KMS-11 (cell line): ENCODE results near the gene STXBP1.

ENCODE experiments used
- H2AFZ ChIP-seq: fragments of 200-600 bp; sonication (generic); 2 replicates; pipeline ENCODE4 v1.6.1; 2016; ENCODE audit warnings: antibody characterized with exemption, mixed run types, low read depth
- H3K27ac ChIP-seq: fragments of 200-600 bp; sonication (generic); 2 replicates; pipeline ENCODE4 v1.6.1; 2016; ENCODE audit warnings: mild to moderate bottlenecking, mixed run types
- H3K27me3 ChIP-seq: fragments of 200-600 bp; sonication (generic); 2 replicates; pipeline ENCODE4 v1.6.1; 2017; ENCODE audit warnings: mild to moderate bottlenecking, low read depth, mixed run types, moderate library complexity; ENCODE audit not compliant: insufficient read depth
- H3K36me3 ChIP-seq: fragments of 200-600 bp; sonication (generic); 2 replicates; pipeline ENCODE4 v1.6.1; 2017; ENCODE audit warnings: mild to moderate bottlenecking, mixed run types; ENCODE audit not compliant: insufficient read depth
- H3K4me1 ChIP-seq: fragments of 200-600 bp; sonication (generic); 2 replicates; pipeline ENCODE4 v1.6.1; 2016; ENCODE audit warnings: mild to moderate bottlenecking, low read depth, mixed run types; ENCODE audit not compliant: poor library complexity, severe bottlenecking
- H3K4me2 ChIP-seq: fragments of 200-600 bp; sonication (generic); 2 replicates; pipeline ENCODE4 v1.7.0; 2016; ENCODE audit warnings: mild to moderate bottlenecking, mixed run types
- H3K4me3 ChIP-seq: fragments of 200-600 bp; sonication (generic); IDR thresholded peaks from 2 replicates; pipeline ENCODE4 v1.6.1; 2017; ENCODE audit warnings: low read depth, low read length, mixed read lengths; ENCODE audit not compliant: insufficient read depth
- H3K79me2 ChIP-seq: fragments of 200-600 bp; sonication (generic); 2 replicates; pipeline ENCODE4 v1.6.1; 2016; ENCODE audit warnings: low read depth, mixed run types; ENCODE audit not compliant: insufficient read depth
- H3K9ac ChIP-seq: fragments of 200-600 bp; sonication (generic); 2 replicates; pipeline ENCODE4 v1.6.1; 2016; ENCODE audit warnings: mild to moderate bottlenecking, mixed run types
- H4K20me1 ChIP-seq: fragments of 200-600 bp; sonication (generic); 2 replicates; pipeline ENCODE4 v1.6.1; 2016; ENCODE audit warnings: mild to moderate bottlenecking, mixed run types; ENCODE audit not compliant: insufficient read depth
- CTCF ChIP-seq: fragments of 200-600 bp; sonication (generic); conservative IDR thresholded peaks from 2 replicates; pipeline ENCODE4 v1.6.1; 2017; ENCODE audit warnings: low read depth, mild to moderate bottlenecking, antibody characterized with exemption, low read length, moderate library complexity, mixed read lengths

STXBP1 gene

GRCh38 chr9:127711831-127712274 lies 99.8 kb downstream of the STXBP1 start:
- H3K27me3 ChIP-seq = no peaks in the 10 kb centered on the region
- H3K9ac ChIP-seq = no peak overlapping the region
- no peaks in the 10 kb centered on the region for H3K79me2 ChIP-seq
- no peak overlapping the region for H3K4me3 ChIP-seq
- no peak for TF ChIP-seq CTCF
- no peak overlapping the region for H2AFZ ChIP-seq
- H3K4me1 ChIP-seq = peaks cover 14% of the 10 kb centered on the region
- H4K20me1 ChIP-seq = no peaks in the 10 kb centered on the region
- no peak overlapping the region for H3K4me2 ChIP-seq
- H3K36me3 ChIP-seq = no peaks in the 10 kb centered on the region
- no peak overlapping the region for H3K27ac ChIP-seq

- no peak for TF ChIP-seq CTCF
- H3K4me1 ChIP-seq = peaks cover 14% of the 10 kb centered on the region
- H3K36me3 ChIP-seq = no peaks in the 10 kb centered on the region
- no peak overlapping the region for H3K27ac ChIP-seq
- H4K20me1 ChIP-seq = no peaks in the 10 kb centered on the region
- no peak overlapping the region for H3K9ac ChIP-seq
- no peak overlapping the region for H3K4me3 ChIP-seq
- H3K27me3 ChIP-seq = no peaks in the 10 kb centered on the region
- H2AFZ ChIP-seq = no peak overlapping the region
- H3K79me2 ChIP-seq = no peaks in the 10 kb centered on the region
- H3K4me2 ChIP-seq = no peak overlapping the region
Measured at GRCh38 chr9:127712371-127712770, 100.3 kb downstream of the STXBP1 start.

GRCh38 chr9:127712867-127713266 lies 100.8 kb downstream of the STXBP1 start:
- Histone ChIP-seq H4K20me1 (no peaks in the 10 kb centered on the region), H3K4me1 (peaks cover 14% of the 10 kb centered on the region), H3K4me2 (no peak overlapping the region), H3K9ac (no peak overlapping the region), H3K4me3 (no peak overlapping the region), H3K27ac (no peak overlapping the region), H3K36me3 (no peaks in the 10 kb centered on the region), H3K27me3 (no peaks in the 10 kb centered on the region), H2AFZ (no peak overlapping the region), H3K79me2 (no peaks in the 10 kb centered on the region)
- TF ChIP-seq CTCF = no peak

- Histone ChIP-seq H3K36me3 (no peaks in the 10 kb centered on the region), H3K4me2 (peak overlapping the region; percentile 68), H3K9ac (no peak overlapping the region), H3K27ac (no peak overlapping the region), H4K20me1 (no peaks in the 10 kb centered on the region), H3K79me2 (no peaks in the 10 kb centered on the region), H3K27me3 (no peaks in the 10 kb centered on the region), H3K4me3 (no peak overlapping the region), H2AFZ (no peak overlapping the region), H3K4me1 (peaks cover 14% of the 10 kb centered on the region)
- TF ChIP-seq CTCF = no peak
Measured at GRCh38 chr9:127714020-127714750, 102.1 kb downstream of the STXBP1 start.
